Peyer's patch (tissue), 4 donors: ENCODE measurements around the gene SLC6A8. TPM values are rescaled to one million over a fixed set of nuclear protein-coding genes. Genes with fewer than 3 reads are reported as not detected.

ENCODE experiments used
- DNase-seq, 3 donors: peaks; one replicate each; pipeline ENCODE4 v3.0.0-alpha.2; 2017 to 2019
- H3K27ac ChIP-seq, 4 donors: fragments of 200-600 bp; sonication (generic); one replicate each; pipeline ENCODE4 v1.5.1; 2016 to 2019
- H3K27me3 ChIP-seq, 2 donors: fragments of 200-600 bp; sonication (generic); one replicate each; pipeline ENCODE4 v1.5.1; 2019
- H3K36me3 ChIP-seq, 3 donors: fragments of 200-600 bp; sonication (generic); one replicate each; pipeline ENCODE4 v1.5.1; 2016 to 2019
- H3K4me1 ChIP-seq, 4 donors: fragments of 200-600 bp; sonication (generic); one replicate each; pipeline ENCODE4 v1.5.1; 2016 to 2019
- H3K4me3 ChIP-seq, 4 donors: fragments of 200-600 bp; sonication (generic); 1 replicate in 3 of 4; 2 replicates in 1 of 4; pipeline ENCODE4 v1.5.1; 2016 to 2019; ENCODE audit warnings: mild to moderate bottlenecking in 1 of 4
- H3K9me3 ChIP-seq, 4 donors: fragments of 200-600 bp; sonication (generic); one replicate each; pipeline ENCODE4 v1.5.1; 2016 to 2019; ENCODE audit warnings: mild to moderate bottlenecking in 1 of 4
- CTCF ChIP-seq, 6 experiments: fragments of 450-650 bp in 4 of 6; fragments of 200-600 bp in 2 of 6; sonication (generic) in 1 of 6; IDR thresholded peaks; one replicate each; pipeline ENCODE4 v1.5.1; 2017 to 2019; ENCODE audit warnings: antibody characterized with exemption in 6 of 6, mild to moderate bottlenecking in 3 of 6, moderate library complexity in 1 of 6
- POLR2A ChIP-seq, 2 donors: fragments of 450-650 bp; IDR thresholded peaks; one replicate each; pipeline ENCODE4 v1.5.1; 2017; ENCODE audit warnings: antibody characterized with exemption in 2 of 2, mild to moderate bottlenecking in 2 of 2, moderate library complexity in 2 of 2
- total RNA-seq, 4 donors: library from RNA; depleted of rRNA; stranded (reverse); fragments of >200 nt; gene quantifications; one replicate each; pipeline ENCODE4 v1.1.0, GENCODE V29; 2016

Gene SLC6A8
- total RNA-seq, 4 donors from 2014 or later, result 36.3 to 562 (median 146) TPM

- TF ChIP-seq POLR2A (IDR thresholded peaks at IDR 0.05) (no peak), CTCF (IDR thresholded peaks at IDR 0.05) (no peak)
- Histone ChIP-seq H3K27me3 (no peaks in the 10 kb centered on the region), H3K36me3 (peaks cover 0 to 7% (median 0%) of the 10 kb centered on the region in 3 donors), H3K4me1 (peaks cover 0 to 8% (median 0%) of the 10 kb centered on the region in 4 donors), H3K4me3 (no peak overlapping the region), H3K9me3 (no peaks in the 10 kb centered on the region), H3K27ac (peak overlapping the region in 2 of 4 donors; percentile 45 to 67)
- DNase-seq, result no peak
Observed at GRCh38 chrX:153736071-153736820, 48.5 kb downstream of the SLC6A8 start.

GRCh38 chrX:153736871-153737441 is 49.2 kb downstream of the SLC6A8 start:
- Histone ChIP-seq H3K36me3 (peaks cover 0 to 7% (median 0%) of the 10 kb centered on the region in 3 donors), H3K4me3 (no peak overlapping the region), H3K4me1 (peaks cover 0 to 8% (median 0%) of the 10 kb centered on the region in 4 donors), H3K27me3 (no peaks in the 10 kb centered on the region), H3K27ac (peak overlapping the region in 2 of 4 donors; percentile 45 to 67), H3K9me3 (no peaks in the 10 kb centered on the region)
- TF ChIP-seq CTCF (IDR thresholded peaks at IDR 0.05) (no peak), POLR2A (IDR thresholded peaks at IDR 0.05) (no peak)
- peak in 2 of 3 donors; percentile 64 to 70 for DNase-seq

DNA sequence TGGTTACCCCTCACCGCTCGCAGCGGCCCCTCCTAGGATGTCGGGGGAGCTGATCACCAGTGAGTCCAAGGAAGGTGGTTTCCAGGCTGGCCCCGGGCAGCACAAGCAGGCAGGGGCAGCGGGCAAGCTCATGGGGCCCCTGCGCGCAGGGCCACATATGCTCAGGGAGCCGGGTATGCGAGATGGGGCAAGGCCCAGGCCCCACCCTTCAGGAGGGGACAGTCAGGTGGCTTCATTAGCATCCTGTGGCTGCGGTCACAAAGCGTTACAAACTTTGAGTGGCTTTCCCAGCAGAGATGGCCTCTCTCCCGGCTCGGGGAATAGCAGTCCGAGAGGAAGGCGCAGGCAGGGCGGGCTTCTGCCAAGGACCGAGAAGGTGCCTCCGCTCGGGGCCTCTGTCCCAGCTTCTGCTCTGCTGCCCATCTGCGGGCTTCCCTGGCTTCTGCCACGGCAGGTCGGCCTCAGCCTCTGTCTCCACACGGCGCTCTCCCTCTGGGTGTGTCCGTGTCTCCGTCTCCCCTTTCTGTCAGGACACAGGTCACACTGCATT is 50.4 kb downstream of the SLC6A8 start:
- Histone ChIP-seq H3K9me3 (no peaks in the 10 kb centered on the region), H3K4me1 (peaks cover 0 to 13% (median 0%) of the 10 kb centered on the region in 4 donors), H3K27me3 (no peaks in the 10 kb centered on the region), H3K4me3 (no peak overlapping the region), H3K36me3 (peaks cover 0 to 7% (median 0%) of the 10 kb centered on the region in 3 donors), H3K27ac (peak overlapping the region in 1 of 4 donors; percentile 67)
- TF ChIP-seq POLR2A (IDR thresholded peaks at IDR 0.05) (no peak), CTCF (IDR thresholded peaks at IDR 0.05) (no peak)
- DNase-seq, result no peak

DNA sequence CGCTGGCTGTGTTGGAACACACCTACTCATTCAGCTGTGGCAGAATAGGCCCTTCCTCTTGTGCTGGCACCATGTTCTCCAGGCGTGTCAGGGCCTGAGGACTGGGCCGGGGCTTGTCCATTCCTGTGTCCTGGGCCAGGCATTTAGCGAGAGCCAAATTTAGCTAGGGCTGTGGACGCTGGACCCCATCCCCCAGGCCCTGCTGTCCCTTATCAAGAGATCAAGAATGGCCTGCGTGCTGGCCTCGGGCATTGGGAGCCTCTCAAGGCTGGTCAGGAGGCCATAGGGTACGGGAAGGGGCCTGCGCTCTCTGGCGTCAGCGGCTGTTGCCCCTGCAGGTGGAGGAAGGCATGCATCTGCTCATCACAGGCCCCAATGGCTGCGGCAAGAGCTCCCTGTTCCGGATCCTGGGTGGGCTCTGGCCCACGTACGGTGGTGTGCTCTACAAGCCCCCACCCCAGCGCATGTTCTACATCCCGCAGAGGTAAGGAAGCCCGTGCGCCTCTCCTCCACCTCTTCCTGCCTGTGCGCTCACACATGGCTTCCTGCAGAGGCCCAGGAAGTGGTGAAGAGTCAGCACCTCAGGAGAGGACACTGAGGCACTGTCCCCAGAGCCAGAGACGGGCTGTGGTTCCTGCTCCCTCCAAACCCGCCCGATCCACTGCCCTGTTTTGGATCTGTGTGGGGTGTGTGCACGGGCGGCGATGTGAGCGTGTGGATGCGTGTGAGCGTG is 52.2 kb downstream of the SLC6A8 start:
- Histone ChIP-seq H3K4me3 (no peak overlapping the region), H3K36me3 (peaks cover 0 to 7% (median 0%) of the 10 kb centered on the region in 3 donors), H3K9me3 (no peaks in the 10 kb centered on the region), H3K27ac (peak overlapping the region in 2 of 4 donors; percentile 42 to 72), H3K4me1 (peaks cover 0 to 20% (median 0%) of the 10 kb centered on the region in 4 donors), H3K27me3 (no peaks in the 10 kb centered on the region)
- peak in 1 of 3 donors; percentile 62 for DNase-seq
- TF ChIP-seq CTCF (IDR thresholded peaks at IDR 0.05) (no peak), POLR2A (IDR thresholded peaks at IDR 0.05) (no peak)

GRCh38 chrX:153740631-153741222 is 53.0 kb downstream of the SLC6A8 start:
- Histone ChIP-seq H3K9me3 (no peaks in the 10 kb centered on the region), H3K36me3 (peaks cover 0 to 7% (median 0%) of the 10 kb centered on the region in 3 donors), H3K27ac (peak overlapping the region in 2 of 4 donors; percentile 42 to 72), H3K4me3 (no peak overlapping the region), H3K27me3 (no peaks in the 10 kb centered on the region), H3K4me1 (peaks cover 0 to 20% (median 0%) of the 10 kb centered on the region in 4 donors)
- TF ChIP-seq CTCF (IDR thresholded peaks at IDR 0.05) (no peak), POLR2A (IDR thresholded peaks at IDR 0.05) (no peak)
- DNase-seq, result peak in 2 of 3 donors; percentile 76 to 78
